GM12878 (cell line): ENCODE results near the gene TICRR. TPM values are rescaled to one million over a fixed set of nuclear protein-coding genes. Genes with fewer than 3 reads are reported as not detected.

Experiments
- ATAC-seq: fragments of 200-7000 bp; cut with Tn5 transposase; 3 replicates; pipeline ENCODE4 v1.9.1; 2020; ENCODE audit warnings: mild to moderate bottlenecking, moderate library complexity
- BruUV-seq: library from RNA; stranded (reverse); fragments of 400-500 nt; replicated peaks from 2 replicates; lab custom pipeline; 2021; lab: Mats Ljungman, UMichigan
- CTCF ChIA-PET: fragments of 300-600 bp; sonication (Branson Sonifier 250); formaldehyde crosslinking; extraction: SDS; loops from one replicate; lab custom pipeline; 2021; ENCODE audit warnings: inconsistent platforms; lab: Yijun Ruan, JAX
- POLR2A ChIA-PET: fragments of 350-600 bp; formaldehyde crosslinking; extraction: SDS; loops from one replicate; lab custom pipeline; 2021; ENCODE audit warnings: inconsistent platforms; lab: Charles Lee
- RAD21 ChIA-PET: fragments of 300-600 bp; sonication (Branson Sonifier 250); formaldehyde crosslinking; loops from one replicate; lab custom pipeline; 2023; ENCODE audit warnings: antibody characterized with exemption; ENCODE audit not compliant: unreplicated experiment; lab: Charles Lee
- SMC1A ChIA-PET: fragments of 300-600 bp; sonication (Branson Sonifier 250); formaldehyde crosslinking; loops from one replicate; lab custom pipeline; 2023; ENCODE audit not compliant: unreplicated experiment, uncharacterized antibody; lab: Charles Lee
- DNase-seq: peaks from one replicate; pipeline ENCODE4 v3.0.0-alpha.2; 2011; ENCODE audit warnings: low read depth, low spot score
- FAIRE-seq: peaks from 3 replicates; lab custom pipeline; 2011; peaks lifted over from hg19 to GRCh38; lab: Jason Lieb, UNC
- H2AFZ ChIP-seq: 2 replicates; pipeline ENCODE4 v1.6.0; 2011; ENCODE audit warnings: low read depth, low read length, control low read depth; ENCODE audit not compliant: control insufficient read depth
- H3K27ac ChIP-seq: 2 replicates; pipeline ENCODE4 v1.5.1; 2011; ENCODE audit warnings: control low read depth; ENCODE audit not compliant: control insufficient read depth, insufficient read depth
- H3K27me3 ChIP-seq, 2 experiments: replicated peaks in 1 of 2; 2 replicates each; pipeline versions ENCODE4 v1.6.0 to v1.6.1; 2011; ENCODE audit warnings: low read length in 1 of 2; ENCODE audit not compliant: control insufficient read depth in 2 of 2, insufficient read depth in 2 of 2
- H3K36me3 ChIP-seq, 2 experiments: 2 replicates each; pipeline ENCODE4 v1.5.1; 2011; ENCODE audit warnings: low read length in 1 of 2; ENCODE audit not compliant: control insufficient read depth in 2 of 2, insufficient read depth in 2 of 2
- H3K4me1 ChIP-seq: 2 replicates; pipeline ENCODE4 v1.6.1; 2011; ENCODE audit warnings: mild to moderate bottlenecking, low read length, moderate library complexity, mixed read lengths; ENCODE audit not compliant: control insufficient read depth, insufficient read depth
- H3K4me2 ChIP-seq: 2 replicates; pipeline ENCODE4 v1.6.0; 2011; ENCODE audit warnings: control low read depth; ENCODE audit not compliant: control insufficient read depth, insufficient read depth
- H3K4me3 ChIP-seq: fragments of 200-600 bp; sonication (generic); 2 replicates; pipeline ENCODE4 v1.5.1; 2016
- H3K79me2 ChIP-seq: 2 replicates; pipeline ENCODE4 v1.6.0; 2011; ENCODE audit warnings: low read length; ENCODE audit not compliant: control insufficient read depth, insufficient read depth
- H3K9ac ChIP-seq: 2 replicates; pipeline ENCODE4 v1.8.0; 2011; ENCODE audit warnings: low read length, control low read depth, mixed read lengths; ENCODE audit not compliant: control insufficient read depth, insufficient read depth
- H3K9me3 ChIP-seq: replicated peaks from 3 replicates; pipeline ENCODE4 v1.5.1; 2011; ENCODE audit warnings: mild to moderate bottlenecking, low read length; ENCODE audit not compliant: control insufficient read depth, insufficient read depth
- H4K20me1 ChIP-seq: 2 replicates; pipeline ENCODE4 v1.6.0; 2011; ENCODE audit not compliant: control insufficient read depth, insufficient read depth
- IRF4 ChIP-seq: IDR thresholded peaks from 2 replicates; pipeline ENCODE4 v1.6.1; 2011; ENCODE audit warnings: low read depth, low read length
- SMAD5 ChIP-seq: IDR thresholded peaks from 2 replicates; pipeline ENCODE4 v1.6.1; 2016; ENCODE audit warnings: antibody characterized with exemption, low read depth
- ZNF24 ChIP-seq: fragments of 450-650 bp; IDR thresholded peaks from 2 replicates; pipeline ENCODE4 v1.6.1; 2017; ENCODE audit warnings: antibody characterized with exemption, mild to moderate bottlenecking
- ZNF687 ChIP-seq: fragments of 450-650 bp; IDR thresholded peaks from 2 replicates; pipeline ENCODE4 v1.6.1; 2017; ENCODE audit warnings: mild to moderate bottlenecking, moderate library complexity
- WGBS: methylation state at CpG from one replicate; pipeline ENCODE4 v1.1.6; 2016; ENCODE audit warnings: low lambda C conversion rate; ENCODE audit not compliant: insufficient replicate concordance, insufficient coverage; ENCODE audit errors: missing lambda C conversion rate; 5-methylcytosine and 5-hydroxymethylcytosine counted together
- in situ Hi-C: fragments of 300-500 bp; cut with MboI; formaldehyde crosslinking; loops from 9 replicates; pipeline ENCODE4 v1.14.3; 2018; ENCODE audit warnings: mixed read lengths
- intact Hi-C: fragments of 100-400 bp; cut with micrococcal nuclease; formaldehyde crosslinking; loops from one replicate; pipeline ENCODE4 v1.14.2; 2022; ENCODE audit not compliant: unreplicated experiment
- polyA plus RNA-seq, 11 experiments: library from polyadenylated mRNA; depleted of rRNA in 4 of 11; unstranded in 6 of 11; stranded (reverse) in 5 of 11; fragments of >200 nt; fragmentation: Nextera tagmentation in 4 of 11; fragmentation: Illumina TruSeq in 1 of 11; extraction: Ambion mirVana in 4 of 11; extraction: Trizol in 1 of 11; gene quantifications; 1 replicate in 1 of 11; 2 replicates in 10 of 11; pipeline versions ENCODE4 v1.2.1 to v1.2.3, GENCODE V29; 2011 to 2016; ENCODE audit warnings: inconsistent platforms in 2 of 11, missing spikeins in 2 of 11, low read depth in 1 of 11
- total RNA-seq, 4 experiments: library from RNA; depleted of rRNA in 3 of 4; stranded (reverse); fragments of >200 nt in 3 of 4; fragmentation: Illumina TruSeq in 1 of 4; extraction: Trizol in 1 of 4; gene quantifications; 2 replicates each; pipeline versions ENCODE4 v1.2.1 to v1.2.3, GENCODE V29; 2013 to 2021

Gene TICRR
- total and polyA plus RNA-seq, 10 of the 15 experiments (the other 5 are each of a cell fraction or from before 2014, with no cell fraction given) = 0.58 to 21.5 (median 11.5) TPM

- no peak overlapping the region for H3K4me2 ChIP-seq
- no TSS peak for BruUV-seq
- no peak overlapping the region for H3K27ac ChIP-seq
- H3K9ac ChIP-seq = no peak overlapping the region
- ATAC-seq (no peak), FAIRE-seq (no peak), DNase-seq (no peak)
- H4K20me1 ChIP-seq = no peaks in the 10 kb centered on the region
- no peaks in the 10 kb centered on the region for H3K79me2 ChIP-seq
- H2AFZ ChIP-seq = no peak overlapping the region
- H3K4me1 ChIP-seq = no peaks in the 10 kb centered on the region
- H3K4me3 ChIP-seq = no peak overlapping the region
- ChIA-PET SMC1A (no interaction called here), CTCF (interaction anchor here (0.6 kb wide), 1 partner anchor 519 kb away, joined by 3 read pairs; no protein-coding TSS in a partner anchor), POLR2A (no interaction called here), RAD21 (no interaction called here)
- in situ Hi-C loops (no loop called here), intact Hi-C loops (no loop called here)
- 56% methylated on average over 16 of the region's 16 CpGs for WGBS
- H3K27me3 ChIP-seq = peaks cover 0 to 8% of the 10 kb centered on the region in 2 experiments; a peak in 3 of 4 replicates
- H3K9me3 ChIP-seq = no peaks in the 10 kb centered on the region
- no peak for TF ChIP-seq SMAD5
- TF ChIP-seq ZNF24 = no peak
- no peak for TF ChIP-seq IRF4
- no peak for TF ChIP-seq ZNF687
- H3K36me3 ChIP-seq = no peaks in the 10 kb centered on the region
Measured at GRCh38 chr15:89652666-89653065, 77.4 kb downstream of the TICRR start.
